Measurements from ENCODE around the gene CCDC6. TPM values are rescaled to one million over a fixed set of nuclear protein-coding genes. Genes with fewer than 3 reads are reported as not detected.

CCDC6 gene
- total and polyA plus RNA-seq, 2 of the 8 experiments (the other 6 are each of a cell fraction or from before 2014, with no cell fraction given), result 42.2 to 74.4 TPM

DNA sequence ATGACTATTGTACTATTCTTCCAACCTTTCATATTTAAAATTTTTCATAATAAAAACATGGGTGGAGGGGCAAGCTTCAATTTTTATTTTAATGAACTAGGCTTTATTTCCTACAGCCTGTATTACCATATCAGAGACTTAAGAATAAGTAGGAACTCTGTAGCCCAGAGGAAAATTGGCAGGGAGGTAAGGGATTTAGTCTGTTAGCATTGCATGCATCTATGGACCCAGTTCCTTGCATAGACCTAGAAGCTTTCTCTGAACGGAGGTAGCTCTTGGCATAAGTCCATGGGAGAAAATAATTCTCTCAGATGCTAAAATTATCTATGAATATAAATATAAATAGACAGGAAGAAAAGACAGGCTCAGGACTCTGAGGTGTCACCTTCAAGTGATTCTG is 31.4 kb upstream of the CCDC6 start (continued):
- TF ChIP-seq, protein P1, sequence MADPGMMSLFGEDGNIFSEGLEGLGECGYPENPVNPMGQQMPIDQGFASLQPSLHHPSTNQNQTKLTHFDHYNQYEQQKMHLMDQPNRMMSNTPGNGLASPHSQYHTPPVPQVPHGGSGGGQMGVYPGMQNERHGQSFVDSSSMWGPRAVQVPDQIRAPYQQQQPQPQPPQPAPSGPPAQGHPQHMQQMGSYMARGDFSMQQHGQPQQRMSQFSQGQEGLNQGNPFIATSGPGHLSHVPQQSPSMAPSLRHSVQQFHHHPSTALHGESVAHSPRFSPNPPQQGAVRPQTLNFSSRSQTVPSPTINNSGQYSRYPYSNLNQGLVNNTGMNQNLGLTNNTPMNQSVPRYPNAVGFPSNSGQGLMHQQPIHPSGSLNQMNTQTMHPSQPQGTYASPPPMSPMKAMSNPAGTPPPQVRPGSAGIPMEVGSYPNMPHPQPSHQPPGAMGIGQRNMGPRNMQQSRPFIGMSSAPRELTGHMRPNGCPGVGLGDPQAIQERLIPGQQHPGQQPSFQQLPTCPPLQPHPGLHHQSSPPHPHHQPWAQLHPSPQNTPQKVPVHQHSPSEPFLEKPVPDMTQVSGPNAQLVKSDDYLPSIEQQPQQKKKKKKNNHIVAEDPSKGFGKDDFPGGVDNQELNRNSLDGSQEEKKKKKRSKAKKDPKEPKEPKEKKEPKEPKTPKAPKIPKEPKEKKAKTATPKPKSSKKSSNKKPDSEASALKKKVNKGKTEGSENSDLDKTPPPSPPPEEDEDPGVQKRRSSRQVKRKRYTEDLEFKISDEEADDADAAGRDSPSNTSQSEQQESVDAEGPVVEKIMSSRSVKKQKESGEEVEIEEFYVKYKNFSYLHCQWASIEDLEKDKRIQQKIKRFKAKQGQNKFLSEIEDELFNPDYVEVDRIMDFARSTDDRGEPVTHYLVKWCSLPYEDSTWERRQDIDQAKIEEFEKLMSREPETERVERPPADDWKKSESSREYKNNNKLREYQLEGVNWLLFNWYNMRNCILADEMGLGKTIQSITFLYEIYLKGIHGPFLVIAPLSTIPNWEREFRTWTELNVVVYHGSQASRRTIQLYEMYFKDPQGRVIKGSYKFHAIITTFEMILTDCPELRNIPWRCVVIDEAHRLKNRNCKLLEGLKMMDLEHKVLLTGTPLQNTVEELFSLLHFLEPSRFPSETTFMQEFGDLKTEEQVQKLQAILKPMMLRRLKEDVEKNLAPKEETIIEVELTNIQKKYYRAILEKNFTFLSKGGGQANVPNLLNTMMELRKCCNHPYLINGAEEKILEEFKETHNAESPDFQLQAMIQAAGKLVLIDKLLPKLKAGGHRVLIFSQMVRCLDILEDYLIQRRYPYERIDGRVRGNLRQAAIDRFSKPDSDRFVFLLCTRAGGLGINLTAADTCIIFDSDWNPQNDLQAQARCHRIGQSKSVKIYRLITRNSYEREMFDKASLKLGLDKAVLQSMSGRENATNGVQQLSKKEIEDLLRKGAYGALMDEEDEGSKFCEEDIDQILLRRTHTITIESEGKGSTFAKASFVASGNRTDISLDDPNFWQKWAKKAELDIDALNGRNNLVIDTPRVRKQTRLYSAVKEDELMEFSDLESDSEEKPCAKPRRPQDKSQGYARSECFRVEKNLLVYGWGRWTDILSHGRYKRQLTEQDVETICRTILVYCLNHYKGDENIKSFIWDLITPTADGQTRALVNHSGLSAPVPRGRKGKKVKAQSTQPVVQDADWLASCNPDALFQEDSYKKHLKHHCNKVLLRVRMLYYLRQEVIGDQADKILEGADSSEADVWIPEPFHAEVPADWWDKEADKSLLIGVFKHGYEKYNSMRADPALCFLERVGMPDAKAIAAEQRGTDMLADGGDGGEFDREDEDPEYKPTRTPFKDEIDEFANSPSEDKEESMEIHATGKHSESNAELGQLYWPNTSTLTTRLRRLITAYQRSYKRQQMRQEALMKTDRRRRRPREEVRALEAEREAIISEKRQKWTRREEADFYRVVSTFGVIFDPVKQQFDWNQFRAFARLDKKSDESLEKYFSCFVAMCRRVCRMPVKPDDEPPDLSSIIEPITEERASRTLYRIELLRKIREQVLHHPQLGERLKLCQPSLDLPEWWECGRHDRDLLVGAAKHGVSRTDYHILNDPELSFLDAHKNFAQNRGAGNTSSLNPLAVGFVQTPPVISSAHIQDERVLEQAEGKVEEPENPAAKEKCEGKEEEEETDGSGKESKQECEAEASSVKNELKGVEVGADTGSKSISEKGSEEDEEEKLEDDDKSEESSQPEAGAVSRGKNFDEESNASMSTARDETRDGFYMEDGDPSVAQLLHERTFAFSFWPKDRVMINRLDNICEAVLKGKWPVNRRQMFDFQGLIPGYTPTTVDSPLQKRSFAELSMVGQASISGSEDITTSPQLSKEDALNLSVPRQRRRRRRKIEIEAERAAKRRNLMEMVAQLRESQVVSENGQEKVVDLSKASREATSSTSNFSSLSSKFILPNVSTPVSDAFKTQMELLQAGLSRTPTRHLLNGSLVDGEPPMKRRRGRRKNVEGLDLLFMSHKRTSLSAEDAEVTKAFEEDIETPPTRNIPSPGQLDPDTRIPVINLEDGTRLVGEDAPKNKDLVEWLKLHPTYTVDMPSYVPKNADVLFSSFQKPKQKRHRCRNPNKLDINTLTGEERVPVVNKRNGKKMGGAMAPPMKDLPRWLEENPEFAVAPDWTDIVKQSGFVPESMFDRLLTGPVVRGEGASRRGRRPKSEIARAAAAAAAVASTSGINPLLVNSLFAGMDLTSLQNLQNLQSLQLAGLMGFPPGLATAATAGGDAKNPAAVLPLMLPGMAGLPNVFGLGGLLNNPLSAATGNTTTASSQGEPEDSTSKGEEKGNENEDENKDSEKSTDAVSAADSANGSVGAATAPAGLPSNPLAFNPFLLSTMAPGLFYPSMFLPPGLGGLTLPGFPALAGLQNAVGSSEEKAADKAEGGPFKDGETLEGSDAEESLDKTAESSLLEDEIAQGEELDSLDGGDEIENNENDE (IDR thresholded peaks at IDR 0.05; ENCODE audit: insufficient replicate concordance, low read length), result no peak
- TF ChIP-seq GTF2F1 (IDR thresholded peaks at IDR 0.05; ENCODE audit: borderline replicate concordance, low read depth, low read length) (no peak), TBP (IDR thresholded peaks at IDR 0.05; ENCODE audit: low read depth, low read length) (no peak), SRF (IDR thresholded peaks at IDR 0.05; ENCODE audit: low read depth, low read length) (no peak), TAF1 (IDR thresholded peaks at IDR 0.05; ENCODE audit: low read depth, low read length) (no peak), CTBP2 (IDR thresholded peaks at IDR 0.05; ENCODE audit: borderline replicate concordance, insufficient read depth, insufficient read length, low read length) (no peak), SP4 (IDR thresholded peaks at IDR 0.05; ENCODE audit: low read length) (no peak), RXRA (IDR thresholded peaks at IDR 0.05; ENCODE audit: insufficient read depth, low read depth, low read length) (no peak), SIX5 (IDR thresholded peaks at IDR 0.05; ENCODE audit: low read depth, low read length) (no peak), FOSL1 (IDR thresholded peaks at IDR 0.05; ENCODE audit: insufficient read depth, low read depth, low read length) (no peak), CHD2 (IDR thresholded peaks at IDR 0.05; ENCODE audit: low read length) (no peak)
- TF ChIP-seq, protein P2, sequence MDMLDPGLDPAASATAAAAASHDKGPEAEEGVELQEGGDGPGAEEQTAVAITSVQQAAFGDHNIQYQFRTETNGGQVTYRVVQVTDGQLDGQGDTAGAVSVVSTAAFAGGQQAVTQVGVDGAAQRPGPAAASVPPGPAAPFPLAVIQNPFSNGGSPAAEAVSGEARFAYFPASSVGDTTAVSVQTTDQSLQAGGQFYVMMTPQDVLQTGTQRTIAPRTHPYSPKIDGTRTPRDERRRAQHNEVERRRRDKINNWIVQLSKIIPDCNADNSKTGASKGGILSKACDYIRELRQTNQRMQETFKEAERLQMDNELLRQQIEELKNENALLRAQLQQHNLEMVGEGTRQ (IDR thresholded peaks at IDR 0.05; ENCODE audit: low read length), result no peak

Data from H1 (cell line).